GM23338 (cell line): ENCODE results near the gene GSTK1.

Experiments used
- CTCF ChIP-seq, 2 experiments: fragments of 200-600 bp in 1 of 2; sonication (generic) in 1 of 2; conservative IDR thresholded peaks; 2 replicates each; pipeline versions ENCODE4 v1.5.1 to v1.6.1; 2016 to 2017; ENCODE audit warnings: antibody characterized with exemption in 2 of 2, low read depth in 2 of 2, mild to moderate bottlenecking in 2 of 2, moderate library complexity in 1 of 2
- REST ChIP-seq: IDR thresholded peaks from one replicate; pipeline ENCODE4 v1.6.1; 2018; ENCODE audit warnings: antibody characterized with exemption; ENCODE audit not compliant: unreplicated experiment
- ZNF331 ChIP-seq: fragments of 250-450 bp; sonication (Bioruptor Pico); IDR thresholded peaks from 2 replicates; pipeline ENCODE4 v1.5.0; 2020; ENCODE audit warnings: low read depth, mild to moderate bottlenecking, moderate library complexity

GRCh38 chr7:143288836-143289235, 25.6 kb downstream of the GSTK1 start:
- no peak for TF ChIP-seq CTCF (conservative IDR thresholded peaks at IDR 0.05; ENCODE audit: low read depth in 2 of 2)
- no peak for TF ChIP-seq REST
- no peak for TF ChIP-seq ZNF331 (CRISPR knock-in tag)
